Neural crest cell (in vitro differentiated cells): ENCODE data around the gene SNAPC4. TPM values are rescaled to one million over a fixed set of nuclear protein-coding genes. Genes with fewer than 3 reads are reported as not detected.

Experiments used
- DNase-seq: peaks from one replicate; pipeline ENCODE4 v3.0.0; 2021; ENCODE audit warnings: low read depth, mixed read lengths, low spot score
- H3K27ac Mint-ChIP-seq: one replicate; pipeline ENCODE4 v1.8.0; 2021; ENCODE audit warnings: mild to moderate bottlenecking, mixed read lengths; ENCODE audit not compliant: unreplicated experiment
- H3K27me3 Mint-ChIP-seq: 2 replicates; pipeline ENCODE4 v1.8.0; 2021; ENCODE audit warnings: low read depth, mild to moderate bottlenecking, mixed read lengths
- H3K36me3 Mint-ChIP-seq: 2 replicates; pipeline ENCODE4 v1.8.0; 2021; ENCODE audit warnings: low read depth, mild to moderate bottlenecking, mixed read lengths
- H3K4me1 Mint-ChIP-seq: 2 replicates; pipeline ENCODE4 v1.8.0; 2021; ENCODE audit warnings: mixed read lengths
- H3K4me3 Mint-ChIP-seq: one replicate; pipeline ENCODE4 v1.8.0; 2021; ENCODE audit warnings: mild to moderate bottlenecking, mixed read lengths
- H3K9me3 Mint-ChIP-seq: 2 replicates; pipeline ENCODE4 v1.8.0; 2021; ENCODE audit warnings: mixed read lengths
- CTCF ChIP-seq: fragments of 200-600 bp; sonication (generic); conservative IDR thresholded peaks from 2 replicates; pipeline ENCODE4 v1.5.0; 2021; ENCODE audit warnings: antibody characterized with exemption, mild to moderate bottlenecking
- total RNA-seq: library from RNA; stranded (reverse); gene quantifications from 2 replicates; pipeline ENCODE4 v1.2.1, GENCODE V29; 2021

Gene SNAPC4
- total RNA-seq, 1 donor from 2014 or later, result 19.0 TPM

- Mint-ChIP-seq H3K4me1 (no peaks in the 10 kb centered on the region), H3K9me3 (no peaks in the 10 kb centered on the region)
- no peak for TF ChIP-seq CTCF
Observed at GRCh38 chr9:136381966-136382513, 17.9 kb downstream of the SNAPC4 start.

GRCh38 chr9:136381311-136381710 lies 18.7 kb downstream of the SNAPC4 start:
- no peak overlapping the region for H3K4me3 Mint-ChIP-seq
- no peaks in the 10 kb centered on the region for H3K27me3 Mint-ChIP-seq
- no peaks in the 10 kb centered on the region for H3K4me1 Mint-ChIP-seq
- no peak for TF ChIP-seq CTCF
- H3K36me3 Mint-ChIP-seq, result peaks cover 7% of the 10 kb centered on the region
- no peaks in the 10 kb centered on the region for H3K9me3 Mint-ChIP-seq
- no peak for DNase-seq
- H3K27ac Mint-ChIP-seq, result no peak overlapping the region

More at GRCh38 chr9:136381966-136382513, 17.9 kb downstream of the SNAPC4 start:
- Mint-ChIP-seq H3K4me3 (no peak overlapping the region), H3K36me3 (peaks cover 7% of the 10 kb centered on the region), H3K27me3 (no peaks in the 10 kb centered on the region), H3K27ac (no peak overlapping the region)
- no peak for DNase-seq

- TF ChIP-seq CTCF, result no peak
- H3K36me3 Mint-ChIP-seq, result peaks cover 4% of the 10 kb centered on the region
- no peaks in the 10 kb centered on the region for H3K9me3 Mint-ChIP-seq
- no peak overlapping the region for H3K4me3 Mint-ChIP-seq
- no peak overlapping the region for H3K27ac Mint-ChIP-seq
- no peak for DNase-seq
- no peaks in the 10 kb centered on the region for H3K4me1 Mint-ChIP-seq
- H3K27me3 Mint-ChIP-seq, result no peaks in the 10 kb centered on the region
Observed at GRCh38 chr9:136380381-136380780, 19.6 kb downstream of the SNAPC4 start.

GRCh38 chr9:136379891-136380290 lies 20.1 kb downstream of the SNAPC4 start:
- TF ChIP-seq CTCF, result no peak
- DNase-seq, result no peak
- Mint-ChIP-seq H3K4me3 (no peak overlapping the region), H3K4me1 (no peaks in the 10 kb centered on the region), H3K27me3 (no peaks in the 10 kb centered on the region), H3K36me3 (peaks cover 2% of the 10 kb centered on the region), H3K9me3 (no peaks in the 10 kb centered on the region), H3K27ac (no peak overlapping the region)

GRCh38 chr9:136379401-136379800 lies 20.6 kb downstream of the SNAPC4 start:
- no peaks in the 10 kb centered on the region for H3K4me1 Mint-ChIP-seq
- TF ChIP-seq CTCF, result no peak
- no peak overlapping the region for H3K27ac Mint-ChIP-seq
- no peaks in the 10 kb centered on the region for H3K27me3 Mint-ChIP-seq
- no peak overlapping the region for H3K4me3 Mint-ChIP-seq
- H3K36me3 Mint-ChIP-seq, result no peaks in the 10 kb centered on the region
- no peaks in the 10 kb centered on the region for H3K9me3 Mint-ChIP-seq
- DNase-seq, result no peak

- H3K27ac Mint-ChIP-seq, result no peak overlapping the region
- no peak overlapping the region for H3K4me3 Mint-ChIP-seq
- H3K36me3 Mint-ChIP-seq, result no peaks in the 10 kb centered on the region
- no peaks in the 10 kb centered on the region for H3K4me1 Mint-ChIP-seq
- H3K27me3 Mint-ChIP-seq, result no peaks in the 10 kb centered on the region
- no peak for DNase-seq
- H3K9me3 Mint-ChIP-seq, result no peaks in the 10 kb centered on the region
- no peak for TF ChIP-seq CTCF
Observed at GRCh38 chr9:136379003-136379287, 21.0 kb downstream of the SNAPC4 start.
